ENCODE measurements around the gene ABCA13. TPM values are rescaled to one million over a fixed set of nuclear protein-coding genes. Genes with fewer than 3 reads are reported as not detected.

ABCA13 gene
- polyA plus RNA-seq, 3 donors, result 0.10 to 0.41 (median 0.37) TPM

GRCh38 chr7:48274662-48275061 is 103.4 kb downstream of the ABCA13 start:
- Mint-ChIP-seq H3K27ac (no peak overlapping the region), H3K4me3 (no peak overlapping the region), H3K4me1 (no peaks in the 10 kb centered on the region), H3K27me3 (ENCODE audit: low read depth in 3 of 3) (peaks cover 0 to 2% (median 0%) of the 10 kb centered on the region in 3 donors), H3K9me3 (no peaks in the 10 kb centered on the region), H3K36me3 (no peaks in the 10 kb centered on the region)
- H3K36me3 ChIP-seq (replicated peaks in 1 of 2; ENCODE audit: control insufficient read depth in 1 of 2, insufficient read depth in 2 of 2, low read length in 2 of 2), result no peaks in the 10 kb centered on the region
- DNase-seq, result no peak
- H3K9me3 ChIP-seq (replicated peaks in 1 of 2; ENCODE audit: control insufficient read depth in 1 of 2, insufficient read depth in 1 of 2, low read length in 2 of 2), result no peaks in the 10 kb centered on the region
- no peaks in the 10 kb centered on the region for H3K79me2 ChIP-seq (ENCODE audit: insufficient read depth, low read length)
- intact Hi-C loops (cut with micrococcal nuclease), result no loop called here
- H2AFZ ChIP-seq (ENCODE audit: insufficient read depth, low read depth, low read length, poor library complexity, severe bottlenecking), result no peak overlapping the region
- 100% methylated on average over 1 of the region's 3 CpGs for WGBS (ENCODE audit: insufficient coverage)
- no peaks in the 10 kb centered on the region for H3K27me3 ChIP-seq (ENCODE audit: control insufficient read depth in 2 of 2, insufficient read depth in 2 of 2, low read length in 2 of 2)
- H3K9ac ChIP-seq (ENCODE audit: insufficient read depth, low read length, poor library complexity, severe bottlenecking), result no peak overlapping the region
- H3K27ac ChIP-seq (ENCODE audit: low read depth in 1 of 2, low read length in 2 of 2), result no peak overlapping the region
- H4K20me1 ChIP-seq (ENCODE audit: insufficient read depth, low read length), result no peaks in the 10 kb centered on the region
- no peaks in the 10 kb centered on the region for H3K4me1 ChIP-seq (ENCODE audit: control insufficient read depth in 1 of 2, insufficient read depth in 2 of 2, low read length in 2 of 2)
- TF ChIP-seq CTCF (IDR thresholded peaks at IDR 0.05), result no peak
- H3K4me2 ChIP-seq (replicated peaks; ENCODE audit: extremely low read depth, low read length, poor library complexity, severe bottlenecking), result no peak overlapping the region
- H3K4me3 ChIP-seq (replicated peaks in 1 of 3; ENCODE audit: low read depth in 2 of 3, low read length in 3 of 3), result no peak overlapping the region

DNA sequence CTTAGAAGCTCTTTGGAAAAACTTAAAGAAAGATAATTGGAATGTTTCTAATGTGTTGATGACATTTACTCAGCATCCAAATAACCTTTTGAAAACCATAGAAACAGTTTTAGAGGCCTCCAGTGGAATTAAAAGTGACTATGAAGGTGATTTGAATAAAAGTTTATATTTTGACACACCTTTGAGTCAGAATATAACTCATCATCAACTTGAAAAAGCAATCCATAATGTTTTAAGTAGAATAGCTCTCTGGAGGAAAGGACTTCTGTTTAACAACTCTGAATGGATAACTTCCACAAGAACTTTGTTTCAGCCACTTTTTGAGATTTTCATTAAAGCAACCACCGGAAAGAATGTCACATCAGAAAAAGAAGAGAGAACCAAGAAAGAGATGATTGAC is 108.2 kb downstream of the ABCA13 start:
- Histone ChIP-seq H3K79me2 (ENCODE audit: insufficient read depth, low read length) (no peaks in the 10 kb centered on the region), H4K20me1 (ENCODE audit: insufficient read depth, low read length) (no peaks in the 10 kb centered on the region), H3K4me2 (replicated peaks; ENCODE audit: extremely low read depth, low read length, poor library complexity, severe bottlenecking) (no peak overlapping the region), H3K36me3 (replicated peaks in 1 of 2; ENCODE audit: control insufficient read depth in 1 of 2, insufficient read depth in 2 of 2, low read length in 2 of 2) (no peaks in the 10 kb centered on the region), H2AFZ (ENCODE audit: insufficient read depth, low read depth, low read length, poor library complexity, severe bottlenecking) (no peak overlapping the region), H3K27me3 (ENCODE audit: control insufficient read depth in 2 of 2, insufficient read depth in 2 of 2, low read length in 2 of 2) (no peaks in the 10 kb centered on the region), H3K4me1 (ENCODE audit: control insufficient read depth in 1 of 2, insufficient read depth in 2 of 2, low read length in 2 of 2) (no peaks in the 10 kb centered on the region), H3K4me3 (replicated peaks in 1 of 3; ENCODE audit: low read depth in 2 of 3, low read length in 3 of 3) (no peak overlapping the region), H3K9ac (ENCODE audit: insufficient read depth, low read length, poor library complexity, severe bottlenecking) (no peak overlapping the region), H3K9me3 (replicated peaks in 1 of 2; ENCODE audit: control insufficient read depth in 1 of 2, insufficient read depth in 1 of 2, low read length in 2 of 2) (no peaks in the 10 kb centered on the region), H3K27ac (ENCODE audit: low read depth in 1 of 2, low read length in 2 of 2) (no peak overlapping the region)
- DNase-seq, result no peak
- intact Hi-C loops (cut with micrococcal nuclease), result no loop called here
- Mint-ChIP-seq H3K36me3 (no peaks in the 10 kb centered on the region), H3K4me1 (no peaks in the 10 kb centered on the region), H3K9me3 (no peaks in the 10 kb centered on the region), H3K27me3 (ENCODE audit: low read depth in 3 of 3) (peaks cover 0 to 2% (median 2%) of the 10 kb centered on the region in 3 donors), H3K4me3 (no peak overlapping the region), H3K27ac (no peak overlapping the region)
- no peak for TF ChIP-seq CTCF (IDR thresholded peaks at IDR 0.05)
- WGBS (ENCODE audit: insufficient coverage), result no CpG with 5 or more reads among the region's 1 CpG
